ENCODE results near the gene ZFP14. TPM values are rescaled to one million over a fixed set of nuclear protein-coding genes. Genes with fewer than 3 reads are reported as not detected.
A peak's percentile ranks its signal among the peaks of the same experiment; 100 is the strongest.
"Not testable (repeated sequence)": the region's sequence is repeated elsewhere in the genome, so short reads cannot be mapped to it uniquely, and the experiment has no call there.

The ZFP14 gene
- total RNA-seq, 1 donor from 2014 or later: 2.8 TPM

- ATAC-seq (peak; percentile 71), DNase-seq (ENCODE audit: low spot score) (peak; percentile 63)
These were observed 47.4 kb downstream of the ZFP14 start for GRCh38 chr19:36331353-36332228.

DNA sequence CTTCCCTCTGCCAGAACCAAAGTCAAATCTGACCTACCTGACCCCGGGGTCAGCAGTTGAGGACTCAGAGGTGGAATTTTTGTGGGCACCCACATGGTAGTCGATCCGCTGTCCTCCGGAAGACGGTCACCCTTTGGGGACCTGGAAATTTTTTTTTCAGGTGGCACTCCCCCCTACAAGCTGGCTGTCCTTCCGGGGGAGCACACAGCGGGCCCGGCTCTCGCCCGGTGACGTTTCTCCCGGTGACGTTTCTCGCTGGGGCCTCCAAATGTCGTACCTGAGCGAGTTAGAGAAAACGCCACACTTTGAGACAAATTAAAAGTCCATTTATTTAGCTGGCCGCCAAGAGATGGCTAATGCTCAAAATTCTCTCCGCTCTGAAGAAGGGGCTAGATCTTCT, 48.8 kb downstream of the ZFP14 start:
- ATAC-seq (no peak), DNase-seq (ENCODE audit: low spot score) (no peak)

DNA sequence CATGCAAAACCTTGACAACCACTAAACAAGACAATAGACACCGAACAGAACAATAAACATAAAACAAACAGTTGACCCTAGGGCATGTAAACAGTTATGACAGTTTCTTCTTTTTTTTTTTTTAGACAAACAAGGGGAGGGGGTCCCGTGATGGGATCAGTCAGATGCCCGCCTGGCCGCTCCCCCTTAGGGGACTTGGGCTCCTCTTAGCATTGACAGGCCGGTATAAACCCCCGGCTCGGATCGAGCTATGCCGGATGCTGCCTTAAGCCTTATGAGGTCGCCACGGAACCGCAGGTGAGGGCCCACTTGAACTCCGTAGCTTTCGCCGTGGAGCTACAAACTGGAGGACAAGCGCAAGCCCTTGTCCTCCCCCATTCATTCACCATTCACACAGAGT, 49.5 kb downstream of the ZFP14 start:
- ATAC-seq; DNase-seq (ENCODE audit: low spot score): not testable (repeated sequence)

DNA sequence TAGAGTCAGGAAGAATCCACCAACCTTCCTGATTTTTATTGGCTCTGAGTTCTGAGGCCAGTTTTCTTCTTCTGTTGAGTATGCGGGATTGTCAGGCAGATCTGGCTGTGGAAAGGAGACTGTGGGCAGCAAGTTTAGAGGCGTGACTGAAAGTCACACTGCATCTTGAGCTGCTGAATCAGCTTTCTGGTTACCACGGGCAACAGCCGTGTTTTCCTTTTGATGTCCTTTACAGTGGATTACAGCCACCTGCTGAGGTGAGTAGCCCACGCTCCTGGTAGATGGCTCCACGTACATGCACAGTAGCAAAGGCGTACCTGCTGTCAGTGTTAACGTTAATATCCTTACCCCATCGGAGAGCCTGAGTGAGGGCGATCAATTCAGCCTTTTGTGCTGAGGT, 52.4 kb downstream of the ZFP14 start:
- ATAC-seq; DNase-seq (ENCODE audit: low spot score): not testable (repeated sequence)

- peak; percentile 62 for ATAC-seq
- DNase-seq (ENCODE audit: low spot score): not testable (repeated sequence)
These were observed 63.8 kb downstream of the ZFP14 start for GRCh38 chr19:36315164-36315563.

GRCh38 chr19:36314053-36314452, 64.9 kb downstream of the ZFP14 start:
- ATAC-seq: not testable (repeated sequence)

DNA sequence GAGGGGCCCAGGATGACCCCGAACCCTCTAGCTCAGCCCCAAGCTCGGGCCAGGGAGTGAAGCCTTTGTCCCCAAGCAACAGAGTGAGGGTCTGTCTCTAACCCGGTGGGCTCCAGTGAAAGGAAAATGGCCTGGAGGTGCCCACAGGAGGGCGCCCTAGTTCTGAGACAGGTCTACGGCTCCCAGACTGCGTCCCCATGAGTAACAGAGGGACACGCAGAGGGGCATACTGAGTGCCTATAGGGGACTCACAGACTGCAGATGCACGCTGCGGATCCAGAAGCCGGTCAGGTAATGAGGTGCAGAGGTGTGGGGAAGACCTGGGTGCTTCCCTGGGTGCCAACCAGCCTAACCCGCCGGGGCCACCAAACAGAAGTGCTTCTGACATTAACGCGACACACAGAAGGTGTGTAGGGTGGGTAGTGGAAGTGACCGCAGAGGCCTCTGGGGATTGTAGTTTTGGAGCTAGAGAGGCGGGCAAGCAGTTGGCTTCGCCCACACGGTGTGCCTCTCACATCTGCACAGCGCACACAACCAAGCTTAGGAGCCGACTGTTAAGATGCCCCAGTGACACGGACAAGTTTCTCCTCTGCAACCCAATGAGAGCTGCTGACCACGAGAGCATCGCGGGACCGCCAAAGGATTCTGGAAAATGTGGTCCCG, 67.8 kb downstream of the ZFP14 start:
- DNase-seq (ENCODE audit: low spot score); ATAC-seq: not testable (repeated sequence)

More at GRCh38 chr19:36314053-36314452, 64.9 kb downstream of the ZFP14 start:
- DNase-seq (ENCODE audit: low spot score): not testable (repeated sequence)

DNA sequence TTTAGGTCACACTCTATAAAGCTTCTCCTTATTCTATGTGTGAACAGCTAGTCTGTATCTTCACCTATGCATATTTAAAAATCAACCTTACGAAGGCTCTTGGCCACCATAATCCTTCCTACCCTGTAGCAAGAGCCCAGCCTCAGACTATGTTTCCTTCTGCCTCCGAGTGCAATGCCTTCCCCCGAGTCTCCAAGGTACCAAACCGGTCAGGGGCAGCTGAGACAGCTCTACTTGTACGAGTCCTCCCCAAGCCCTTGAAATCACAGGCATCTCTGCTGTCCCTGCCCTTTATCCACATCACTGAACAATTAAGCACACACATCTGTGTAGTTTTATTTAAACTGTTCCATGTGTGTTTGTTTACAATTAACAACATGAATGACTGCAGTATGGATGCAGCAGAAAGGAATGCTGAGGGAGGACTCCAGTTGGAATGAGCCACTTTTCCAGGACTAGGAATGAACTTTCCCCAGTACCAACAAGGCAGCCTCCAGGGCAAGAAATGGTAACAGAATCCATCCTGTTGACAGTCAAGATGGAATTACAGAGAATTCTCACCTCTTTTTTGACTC, 68.5 kb downstream of the ZFP14 start:
- not testable (repeated sequence) for DNase-seq (ENCODE audit: low spot score); ATAC-seq

DNA sequence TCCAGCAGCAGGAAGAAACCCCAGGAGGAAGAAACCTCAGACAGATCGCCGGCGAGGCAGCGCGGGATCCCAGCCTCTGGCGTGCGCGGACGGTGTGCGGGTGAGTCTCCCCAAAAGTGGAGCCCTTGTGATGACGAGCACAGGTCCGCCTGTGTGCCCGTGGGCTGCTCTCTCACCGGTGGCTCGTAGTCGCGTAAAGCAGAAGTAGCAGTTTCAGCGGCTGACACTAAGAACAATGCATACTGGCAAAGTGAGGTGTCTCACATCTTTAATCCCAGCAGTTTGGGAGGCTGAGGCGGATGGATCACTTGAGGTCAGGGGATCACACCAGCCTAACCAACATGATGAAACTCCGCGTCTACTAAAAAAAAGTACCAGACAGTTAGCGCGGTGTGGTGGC, 69.2 kb downstream of the ZFP14 start:
- not testable (repeated sequence) for DNase-seq (ENCODE audit: low spot score); ATAC-seq

- not testable (repeated sequence) for DNase-seq (ENCODE audit: low spot score); ATAC-seq
These were observed 69.7 kb downstream of the ZFP14 start for GRCh38 chr19:36309309-36309708.

DNA sequence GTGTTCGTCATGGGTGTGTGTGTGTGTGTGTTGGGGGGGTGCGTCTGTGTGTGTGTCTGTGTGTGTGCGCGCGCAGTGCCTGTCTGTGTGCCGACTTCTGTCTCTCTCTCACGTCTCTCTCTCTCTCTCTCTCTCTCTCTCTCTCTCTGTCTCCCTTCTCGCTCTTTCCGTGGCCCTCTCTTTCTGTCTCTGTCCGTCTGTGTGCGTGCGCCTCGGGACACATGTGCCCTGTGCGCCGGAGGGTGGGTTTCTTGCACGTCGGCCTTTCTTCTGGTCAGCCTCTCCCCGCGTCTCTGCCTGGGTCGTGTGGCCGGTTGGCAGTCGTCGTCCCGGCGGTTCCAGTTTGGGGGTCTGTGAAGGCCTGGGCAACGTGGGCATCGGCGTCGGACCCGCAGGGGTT, 86.7 kb downstream of the ZFP14 start:
- DNase-seq (ENCODE audit: low spot score); ATAC-seq: not testable (repeated sequence)

Other genes starting within 250 kb of the ZFP14 start
- gene CAPNS1, start 239.1 kb downstream of the ZFP14 start, total RNA-seq: 168 TPM
- gene COX7A1, start 226.8 kb downstream of the ZFP14 start, total RNA-seq: 3.9 TPM
- 2.6 TPM for gene ZNF565, start 164.5 kb downstream of the ZFP14 start, total RNA-seq
- gene ZNF146, start 164.1 kb downstream of the ZFP14 start, total RNA-seq: 17.2 TPM
- gene ZFP82, start 39.4 kb upstream of the ZFP14 start, total RNA-seq: 0.53 TPM
- 4.9 TPM for gene ZNF566, start 110.4 kb upstream of the ZFP14 start, total RNA-seq
- gene ZNF260, start 149.1 kb upstream of the ZFP14 start, total RNA-seq: 4.1 TPM
- gene ZNF529, start 194.1 kb upstream of the ZFP14 start, total RNA-seq: 2.6 TPM
- 1.1 TPM for gene ZNF382, start 226.1 kb upstream of the ZFP14 start, total RNA-seq

All from left lobe of liver (tissue), 2 donors.